Measurements from ENCODE around the gene FRY.
A peak's percentile ranks its signal among the peaks of the same experiment; 100 is the strongest.

Gene FRY

GRCh38 chr13:32199168-32199567 is 167.6 kb downstream of the FRY start:
- no peak for TF ChIP-seq CTCF (IDR thresholded peaks at IDR 0.05; ENCODE audit: low read depth, low read length)
- no peak overlapping the region for H3K4me3 ChIP-seq (replicated peaks in 1 of 2; ENCODE audit: low read depth in 2 of 2, low read length in 2 of 2)
- no peak for DNase-seq (ENCODE audit: low read depth in 2 of 2)

- TF ChIP-seq CTCF (IDR thresholded peaks at IDR 0.05; ENCODE audit: low read depth, low read length): no peak
- no peak overlapping the region for H3K4me3 ChIP-seq (replicated peaks in 1 of 2; ENCODE audit: low read depth in 2 of 2, low read length in 2 of 2)
- DNase-seq (ENCODE audit: low read depth in 2 of 2): peak in 1 of 2 donors; percentile 26
Observed at GRCh38 chr13:32200741-32201140, 169.2 kb downstream of the FRY start.

- DNase-seq (ENCODE audit: low read depth in 2 of 2): no peak
- no peak for TF ChIP-seq CTCF (IDR thresholded peaks at IDR 0.05; ENCODE audit: low read depth, low read length)
Observed at GRCh38 chr13:32201809-32202208, 170.2 kb downstream of the FRY start.

GRCh38 chr13:32202268-32202667 is 170.7 kb downstream of the FRY start:
- TF ChIP-seq CTCF (IDR thresholded peaks at IDR 0.05; ENCODE audit: low read depth, low read length): no peak
- no peak for DNase-seq (ENCODE audit: low read depth in 2 of 2)
- no peak overlapping the region for H3K4me3 ChIP-seq (replicated peaks in 1 of 2; ENCODE audit: low read depth in 2 of 2, low read length in 2 of 2)

More at GRCh38 chr13:32201809-32202208, 170.2 kb downstream of the FRY start:
- no peak overlapping the region for H3K4me3 ChIP-seq (replicated peaks in 1 of 2; ENCODE audit: low read depth in 2 of 2, low read length in 2 of 2)

GRCh38 chr13:32203221-32203620 is 171.6 kb downstream of the FRY start:
- DNase-seq (ENCODE audit: low read depth in 2 of 2): no peak
- no peak overlapping the region for H3K4me3 ChIP-seq (replicated peaks in 1 of 2; ENCODE audit: low read depth in 2 of 2, low read length in 2 of 2)
- TF ChIP-seq CTCF (IDR thresholded peaks at IDR 0.05; ENCODE audit: low read depth, low read length): no peak

GRCh38 chr13:32203736-32204135 is 172.2 kb downstream of the FRY start:
- no peak for TF ChIP-seq CTCF (IDR thresholded peaks at IDR 0.05; ENCODE audit: low read depth, low read length)
- no peak overlapping the region for H3K4me3 ChIP-seq (replicated peaks in 1 of 2; ENCODE audit: low read depth in 2 of 2, low read length in 2 of 2)
- DNase-seq (ENCODE audit: low read depth in 2 of 2): no peak

GRCh38 chr13:32205431-32206096 is 174.0 kb downstream of the FRY start:
- H3K4me3 ChIP-seq (replicated peaks in 1 of 2; ENCODE audit: low read depth in 2 of 2, low read length in 2 of 2): no peak overlapping the region
- TF ChIP-seq CTCF (IDR thresholded peaks at IDR 0.05; ENCODE audit: low read depth, low read length): no peak
- DNase-seq (ENCODE audit: low read depth in 2 of 2): peak in 1 of 2 donors; percentile 75

Data from cardiac fibroblast (primary cell).